ENCODE data around the gene TCF20. TPM values are rescaled to one million over a fixed set of nuclear protein-coding genes. Genes with fewer than 3 reads are reported as not detected.

TCF20 gene
- total RNA-seq, 4 donors from 2014 or later, result 9.9 to 14.4 (median 12.4) TPM

GRCh38 chr22:42271191-42271813 lies 849 bp upstream of the TCF20 start:
- Histone ChIP-seq H3K4me1 (peaks cover 12 to 13% of the 10 kb centered on the region in 2 donors), H3K36me3 (no peaks in the 10 kb centered on the region), H3K4me3 (peak overlapping the region; percentile 69 to 98 (median 98)), H3K27ac (peak overlapping the region in 2 of 4 donors; percentile 88 to 89), H3K27me3 (no peaks in the 10 kb centered on the region), H3K9me3 (no peaks in the 10 kb centered on the region)
- intact Hi-C loops (cut with DNase I; ENCODE audit: low total_unique reads), result loop anchor here (2.0 kb wide), 1 partner anchor 97 kb away; no protein-coding TSS in a partner anchor
- in situ Hi-C loops (cut with MboI; ENCODE audit: low sequenced_read_pairs in 4 of 4), result loop anchor here in 1 of 4 donors (10.0 kb wide), 1 partner anchor 177 kb away; the partner anchor contains the start of gene NDUFA6
- DNase-seq (no peak), ATAC-seq (no peak)
- TF ChIP-seq CTCF (IDR thresholded peaks at IDR 0.05 in 4 of 5, conservative IDR thresholded peaks at IDR 0.05 in 1 of 5), result no peak

- Histone ChIP-seq H3K4me1 (peaks cover 13 to 17% of the 10 kb centered on the region in 2 donors), H3K27ac (peak overlapping the region; percentile 87 to 90 (median 88)), H3K4me3 (peak overlapping the region; percentile 98 to 100 (median 98)), H3K27me3 (no peaks in the 10 kb centered on the region), H3K36me3 (no peaks in the 10 kb centered on the region), H3K9me3 (no peaks in the 10 kb centered on the region)
- TF ChIP-seq CTCF (IDR thresholded peaks at IDR 0.05 in 4 of 5, conservative IDR thresholded peaks at IDR 0.05 in 1 of 5) (no peak), POLR2A (IDR thresholded peaks at IDR 0.05) (no peak)
- DNase-seq (no peak), ATAC-seq (peak; percentile 93)
- in situ Hi-C loops (cut with MboI; ENCODE audit: low sequenced_read_pairs in 4 of 4) (loop anchor here in 1 of 4 donors (10.0 kb wide), 1 partner anchor 175 kb away; the partner anchor contains the start of gene NDUFA6), intact Hi-C loops (cut with DNase I; ENCODE audit: low total_unique reads) (loop anchor here (2.0 kb wide), 1 partner anchor 99 kb away; no protein-coding TSS in a partner anchor)
Measured at GRCh38 chr22:42270176-42270509, 310 bp downstream of the TCF20 start.

- Histone ChIP-seq H3K27me3 (no peaks in the 10 kb centered on the region), H3K36me3 (no peaks in the 10 kb centered on the region), H3K4me3 (peak overlapping the region; percentile 98 to 100 (median 98)), H3K9me3 (no peaks in the 10 kb centered on the region), H3K27ac (peak overlapping the region; percentile 87 to 90 (median 88)), H3K4me1 (peaks cover 13 to 17% of the 10 kb centered on the region in 2 donors)
- intact Hi-C loops (cut with DNase I; ENCODE audit: low total_unique reads) (loop anchor here (2.0 kb wide), 1 partner anchor 99 kb away; no protein-coding TSS in a partner anchor), in situ Hi-C loops (cut with MboI; ENCODE audit: low sequenced_read_pairs in 4 of 4) (loop anchor here in 1 of 4 donors (10.0 kb wide), 1 partner anchor 175 kb away; the partner anchor contains the start of gene NDUFA6)
- DNase-seq (peak in 1 of 2 donors; percentile 12), ATAC-seq (peak; percentile 31 to 41)
- TF ChIP-seq POLR2A (IDR thresholded peaks at IDR 0.05) (no peak), CTCF (IDR thresholded peaks at IDR 0.05 in 4 of 5, conservative IDR thresholded peaks at IDR 0.05 in 1 of 5) (no peak)
Measured at GRCh38 chr22:42269432-42270175, 849 bp downstream of the TCF20 start.

- H3K4me1 ChIP-seq, result peaks cover 13 to 17% of the 10 kb centered on the region in 2 donors
- ATAC-seq, result no peak
- DNase-seq, result no peak
- TF ChIP-seq CTCF (IDR thresholded peaks at IDR 0.05 in 4 of 5, conservative IDR thresholded peaks at IDR 0.05 in 1 of 5) (no peak), POLR2A (IDR thresholded peaks at IDR 0.05) (no peak)
- intact Hi-C loops (cut with DNase I; ENCODE audit: low total_unique reads), result no loop called here
- H3K27ac ChIP-seq, result peak overlapping the region in 1 of 4 donors; percentile 87
- H3K9me3 ChIP-seq, result no peaks in the 10 kb centered on the region
- peak overlapping the region; percentile 98 to 100 (median 98) for H3K4me3 ChIP-seq
- in situ Hi-C loops (cut with MboI; ENCODE audit: low sequenced_read_pairs in 4 of 4), result no loop called here
- no peaks in the 10 kb centered on the region for H3K36me3 ChIP-seq
- no peaks in the 10 kb centered on the region for H3K27me3 ChIP-seq
Measured at GRCh38 chr22:42268852-42269410, 1.5 kb downstream of the TCF20 start.
